ENCODE measurements around the gene SBF1. TPM values are rescaled to one million over a fixed set of nuclear protein-coding genes. Genes with fewer than 3 reads are reported as not detected.

The SBF1 gene
- total RNA-seq, 2 donors from 2014 or later: 41.1 to 57.1 TPM

DNA sequence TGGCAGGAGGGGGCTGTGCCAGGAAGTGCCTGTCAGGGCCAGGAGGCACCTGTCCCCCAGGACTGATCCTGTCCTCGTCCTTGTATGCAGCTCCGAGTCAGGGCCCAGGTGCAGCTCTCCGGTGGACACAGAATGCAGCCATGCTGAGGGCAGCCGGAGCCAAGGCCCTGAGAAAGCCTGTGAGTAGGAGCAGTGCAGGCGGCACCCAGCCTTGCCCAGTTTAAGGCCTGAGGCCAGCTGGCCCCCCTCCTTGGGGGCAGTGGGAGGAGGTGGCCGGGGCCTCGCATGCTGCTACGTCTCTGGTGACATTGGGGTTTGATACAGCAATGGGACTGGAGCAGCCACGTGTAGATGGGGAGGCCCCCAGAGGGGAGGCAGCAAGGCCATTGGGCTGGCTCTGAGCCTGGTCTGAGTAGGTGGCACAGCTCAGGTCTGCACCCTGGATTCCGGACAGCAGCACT is 34.9 kb downstream of the SBF1 start:
- no peak for DNase-seq (ENCODE audit: low spot score)
- no peak overlapping the region for H3K4me3 ChIP-seq
- H3K27me3 ChIP-seq: no peaks in the 10 kb centered on the region
- H3K9me3 ChIP-seq: no peaks in the 10 kb centered on the region
- no peak overlapping the region for H3K27ac ChIP-seq
- peaks cover 0 to 11% of the 10 kb centered on the region in 2 donors for H3K4me1 ChIP-seq
- TF ChIP-seq, protein P1, sequence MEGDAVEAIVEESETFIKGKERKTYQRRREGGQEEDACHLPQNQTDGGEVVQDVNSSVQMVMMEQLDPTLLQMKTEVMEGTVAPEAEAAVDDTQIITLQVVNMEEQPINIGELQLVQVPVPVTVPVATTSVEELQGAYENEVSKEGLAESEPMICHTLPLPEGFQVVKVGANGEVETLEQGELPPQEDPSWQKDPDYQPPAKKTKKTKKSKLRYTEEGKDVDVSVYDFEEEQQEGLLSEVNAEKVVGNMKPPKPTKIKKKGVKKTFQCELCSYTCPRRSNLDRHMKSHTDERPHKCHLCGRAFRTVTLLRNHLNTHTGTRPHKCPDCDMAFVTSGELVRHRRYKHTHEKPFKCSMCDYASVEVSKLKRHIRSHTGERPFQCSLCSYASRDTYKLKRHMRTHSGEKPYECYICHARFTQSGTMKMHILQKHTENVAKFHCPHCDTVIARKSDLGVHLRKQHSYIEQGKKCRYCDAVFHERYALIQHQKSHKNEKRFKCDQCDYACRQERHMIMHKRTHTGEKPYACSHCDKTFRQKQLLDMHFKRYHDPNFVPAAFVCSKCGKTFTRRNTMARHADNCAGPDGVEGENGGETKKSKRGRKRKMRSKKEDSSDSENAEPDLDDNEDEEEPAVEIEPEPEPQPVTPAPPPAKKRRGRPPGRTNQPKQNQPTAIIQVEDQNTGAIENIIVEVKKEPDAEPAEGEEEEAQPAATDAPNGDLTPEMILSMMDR (IDR thresholded peaks at IDR 0.05): no peak
- peaks cover 66% of the 10 kb centered on the region for H3K36me3 ChIP-seq

DNA sequence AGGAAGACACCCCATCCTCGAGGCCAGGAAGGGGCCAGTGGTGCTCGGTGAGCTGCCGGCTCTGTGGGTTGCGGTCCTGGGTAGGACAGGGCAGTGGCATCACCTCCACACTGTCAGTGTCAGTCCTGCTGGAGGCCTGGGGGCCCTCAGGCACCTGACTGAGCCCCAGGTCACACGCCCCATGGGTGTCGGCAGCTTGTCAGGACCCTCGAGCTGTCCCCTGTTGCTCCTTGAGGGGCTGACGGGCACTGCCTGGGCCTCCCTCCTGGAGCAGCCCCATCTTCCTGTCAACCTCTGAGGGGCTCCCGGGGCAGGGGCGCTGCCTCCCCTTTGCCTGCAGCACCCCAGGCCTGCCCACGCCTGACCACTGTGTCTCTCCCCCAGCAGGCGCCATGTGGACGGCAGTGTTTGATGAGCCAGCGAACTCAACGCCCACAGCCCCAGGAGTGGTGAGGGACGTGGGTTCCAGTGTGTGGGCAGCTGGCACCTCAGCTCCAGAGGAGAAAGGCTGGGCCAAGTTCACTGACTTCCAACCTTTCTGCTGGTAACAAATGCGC is 35.4 kb downstream of the SBF1 start:
- no peak for DNase-seq (ENCODE audit: low spot score)

DNA sequence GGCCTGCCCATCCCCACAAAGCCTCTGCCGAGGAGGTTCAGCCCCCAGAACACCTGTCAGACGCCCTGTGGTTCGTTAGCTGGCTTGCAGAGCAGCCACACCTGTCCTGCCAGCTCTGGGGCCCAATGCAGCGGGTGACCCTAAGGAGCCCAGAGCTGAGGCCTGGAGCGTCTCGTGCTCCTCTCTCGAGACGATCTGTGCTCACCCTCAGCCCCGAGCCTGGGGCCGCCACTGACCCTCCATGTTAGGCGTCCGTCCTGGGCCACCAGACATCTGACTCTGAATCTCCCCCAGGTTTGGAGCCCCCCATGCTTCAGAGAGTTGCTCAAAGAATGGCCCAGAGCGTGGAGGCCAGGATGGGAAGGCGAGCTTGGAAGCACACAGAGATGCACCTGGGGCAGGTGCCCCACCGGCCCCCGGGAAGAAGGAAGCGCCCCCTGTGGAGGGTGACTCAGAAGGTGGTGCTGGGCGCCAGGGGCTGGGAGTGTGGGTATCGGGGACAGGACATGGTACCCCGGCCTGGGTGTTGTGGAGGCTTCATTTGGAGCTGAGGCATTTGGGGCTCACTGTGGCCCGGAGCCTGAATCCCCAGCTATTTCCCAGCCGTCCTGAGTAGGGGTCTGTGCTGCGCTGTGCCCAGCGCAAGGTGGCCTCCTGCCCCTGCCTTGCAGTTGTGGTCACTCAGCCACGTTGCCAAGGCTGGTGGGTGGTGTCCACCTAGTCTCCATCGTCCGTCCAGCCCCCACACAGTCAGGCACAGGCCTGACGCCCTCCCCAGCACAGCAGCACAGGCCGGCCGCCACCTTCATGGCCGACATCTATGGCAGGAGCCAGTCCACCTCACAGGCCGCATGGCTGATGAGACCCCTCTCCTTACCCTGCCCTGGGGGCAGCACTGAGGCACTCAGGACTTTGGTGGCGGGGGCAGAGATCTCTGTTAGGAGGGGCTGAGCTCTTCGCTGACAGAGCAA is 36.2 kb downstream of the SBF1 start:
- no peak for DNase-seq (ENCODE audit: low spot score)
- Histone ChIP-seq H3K9me3 (no peaks in the 10 kb centered on the region), H3K4me1 (no peaks in the 10 kb centered on the region), H3K27me3 (no peaks in the 10 kb centered on the region), H3K36me3 (peaks cover 68% of the 10 kb centered on the region), H3K4me3 (no peak overlapping the region), H3K27ac (no peak overlapping the region)
- TF ChIP-seq, protein P1 (IDR thresholded peaks at IDR 0.05): no peak

More for the DNA sequence above, 35.4 kb downstream of the SBF1 start:
- Histone ChIP-seq H3K27me3 (no peaks in the 10 kb centered on the region), H3K9me3 (no peaks in the 10 kb centered on the region), H3K27ac (no peak overlapping the region), H3K4me3 (no peak overlapping the region), H3K4me1 (peaks cover 0 to 6% of the 10 kb centered on the region in 2 donors), H3K36me3 (peaks cover 68% of the 10 kb centered on the region)
- TF ChIP-seq, protein P1 (IDR thresholded peaks at IDR 0.05): no peak

DNA sequence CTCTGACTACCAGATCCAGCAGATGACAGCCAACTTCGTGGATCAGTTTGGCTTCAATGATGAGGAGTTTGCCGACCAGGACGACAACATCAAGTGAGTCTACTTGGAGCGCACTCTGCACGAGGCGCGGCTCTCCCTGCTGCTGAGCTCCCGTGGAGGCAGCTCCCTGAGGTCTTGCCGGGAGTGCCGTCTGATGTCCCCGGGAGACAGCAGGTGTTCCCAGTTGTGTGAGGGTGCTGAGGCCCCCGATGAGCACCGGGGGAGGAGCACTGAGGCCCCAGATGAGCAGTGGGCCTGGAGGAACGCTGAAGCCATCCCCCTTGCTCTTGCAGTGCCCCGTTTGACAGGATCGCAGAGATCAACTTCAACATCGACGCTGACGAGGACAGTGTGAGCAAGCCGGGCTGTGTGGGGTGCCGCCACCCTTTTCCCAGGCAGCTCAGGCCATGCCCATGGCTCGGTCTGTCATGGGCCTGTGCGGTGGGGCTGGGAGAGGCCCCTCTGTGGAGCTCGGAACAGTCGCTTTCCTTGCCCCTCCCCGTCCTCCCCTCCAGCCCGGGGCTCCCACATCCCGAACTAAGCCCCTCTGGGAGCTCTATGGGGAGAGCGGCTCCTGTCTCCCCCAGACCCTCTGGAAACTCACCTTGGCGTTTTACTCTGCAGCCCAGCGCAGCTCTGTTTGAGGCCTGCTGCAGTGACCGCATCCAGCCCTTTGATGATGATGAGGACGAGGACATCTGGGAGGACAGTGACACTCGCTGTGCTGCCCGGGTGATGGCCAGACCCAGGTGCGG is 37.1 kb downstream of the SBF1 start:
- Histone ChIP-seq H3K9me3 (no peaks in the 10 kb centered on the region), H3K36me3 (peaks cover 71% of the 10 kb centered on the region), H3K4me3 (no peak overlapping the region), H3K27ac (no peak overlapping the region), H3K4me1 (no peaks in the 10 kb centered on the region), H3K27me3 (no peaks in the 10 kb centered on the region)
- TF ChIP-seq, protein P1 (IDR thresholded peaks at IDR 0.05): no peak
- DNase-seq (ENCODE audit: low spot score): no peak

DNA sequence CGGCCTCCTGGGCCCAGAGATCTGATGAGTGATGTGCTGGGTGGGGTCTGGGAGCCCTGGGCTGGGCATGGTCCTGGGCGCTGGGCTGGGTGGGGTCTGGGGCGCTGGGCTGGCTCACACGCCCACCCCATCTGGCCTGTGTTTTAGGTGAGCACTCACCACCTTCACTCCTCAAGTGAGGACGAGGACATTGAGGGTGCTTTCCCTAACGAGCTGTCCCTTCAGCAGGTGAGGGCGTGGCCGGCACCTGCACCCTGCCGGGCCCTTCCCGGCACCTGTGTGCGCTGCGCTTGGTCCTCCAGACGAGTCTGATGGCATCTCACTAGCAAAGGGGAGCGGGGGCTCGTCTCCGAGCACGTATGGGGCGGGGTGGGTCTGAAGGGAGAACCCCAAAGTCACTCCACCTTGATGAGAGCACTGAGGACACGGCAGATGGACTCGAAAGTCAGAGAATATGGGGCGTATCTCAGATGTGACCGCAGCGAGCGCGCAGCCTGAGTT is 37.9 kb downstream of the SBF1 start:
- TF ChIP-seq, protein P1 (IDR thresholded peaks at IDR 0.05): no peak
- Histone ChIP-seq H3K36me3 (peaks cover 77% of the 10 kb centered on the region), H3K9me3 (no peaks in the 10 kb centered on the region), H3K4me3 (no peak overlapping the region), H3K27me3 (no peaks in the 10 kb centered on the region), H3K27ac (no peak overlapping the region), H3K4me1 (no peaks in the 10 kb centered on the region)
- DNase-seq (ENCODE audit: low spot score): no peak
